Fibroblast of pulmonary artery (primary cell): Measurements from ENCODE around the gene OPN4.

Source experiments
- DNase-seq: peaks from one replicate; pipeline ENCODE4 v3.0.0-alpha.2; 2010; ENCODE audit warnings: low read depth
- H3K4me3 ChIP-seq: replicated peaks from 2 replicates; pipeline ENCODE4 v1.5.1; 2011; ENCODE audit warnings: low read depth, mild to moderate bottlenecking, control low read depth, low read length, moderate library complexity
- CTCF ChIP-seq: IDR thresholded peaks from 2 replicates; pipeline ENCODE4 v1.5.1; 2011; ENCODE audit warnings: mild to moderate bottlenecking, control low read depth, low read length, inconsistent platforms; ENCODE audit errors: missing control alignments

OPN4 gene

GRCh38 chr10:86663576-86664339 lies 9.4 kb downstream of the OPN4 start:
- H3K4me3 ChIP-seq: no peak overlapping the region
- no peak for DNase-seq
- no peak for TF ChIP-seq CTCF

- no peak for TF ChIP-seq CTCF
- no peak for DNase-seq
- H3K4me3 ChIP-seq: no peak overlapping the region
Observed at GRCh38 chr10:86664341-86665217, 10.2 kb downstream of the OPN4 start.

- no peak for DNase-seq
- no peak overlapping the region for H3K4me3 ChIP-seq
- no peak for TF ChIP-seq CTCF
Observed at GRCh38 chr10:86665218-86665607, 10.9 kb downstream of the OPN4 start.

GRCh38 chr10:86665868-86666267 lies 11.5 kb downstream of the OPN4 start:
- H3K4me3 ChIP-seq: no peak overlapping the region
- no peak for TF ChIP-seq CTCF
- DNase-seq: no peak

- DNase-seq: no peak
Observed at GRCh38 chr10:86666538-86666937, 12.2 kb downstream of the OPN4 start.

More at GRCh38 chr10:86666538-86666937, 12.2 kb downstream of the OPN4 start:
- no peak for TF ChIP-seq CTCF
- no peak overlapping the region for H3K4me3 ChIP-seq
